ENCODE measurements around the gene MIA2. TPM values are rescaled to one million over a fixed set of nuclear protein-coding genes. Genes with fewer than 3 reads are reported as not detected.
"Not testable (repeated sequence)": the region's sequence is repeated elsewhere in the genome, so short reads cannot be mapped to it uniquely, and the experiment has no call there.

Gene MIA2
- 10 to 100 TPM; 19.2 to 19.5 TPM for total RNA-seq

- POLR2A ChIA-PET = no interaction called here
- CTCF ChIA-PET = no interaction called here
Measured at GRCh38 chr14:39233680-39234326, at the start of gene MIA2. Gene MIA2, plus strand, starts transcription at chr14:39233915. Its CDS starts 200 bp downstream, at chr14:39234115.

GRCh38 chr14:39184628-39185255 is 49.0 kb upstream of the MIA2 start:
- ChIA-PET CTCF (no interaction called here), POLR2A (interaction anchor here (0.9 to 1.5 kb wide), 4 partner anchors 10 to 85 kb away, joined by 3 to 7 read pairs (median 4); partner anchors contain the start of gene PNN)

- ChIA-PET POLR2A (interaction anchor here (0.9 to 1.5 kb wide), 4 partner anchors 11 to 84 kb away, joined by 3 to 7 read pairs (median 4); partner anchors contain the start of gene PNN), CTCF (interaction anchor here (0.5 kb wide), 1 partner anchor 183 kb away, joined by 3 read pairs; no protein-coding TSS in a partner anchor)
Measured at GRCh38 chr14:39185256-39186049, 48.3 kb upstream of the MIA2 start.

GRCh38 chr14:39186941-39187525 is 46.7 kb upstream of the MIA2 start:
- POLR2A ChIA-PET = interaction anchor here (0.7 kb wide), 1 partner anchor 93 kb away, joined by 3 read pairs; no protein-coding TSS in a partner anchor
- CTCF ChIA-PET = interaction anchor here (0.7 kb wide), 1 partner anchor 121 kb away, joined by 4 read pairs; no protein-coding TSS in a partner anchor

- CTCF ChIA-PET = no interaction called here
- POLR2A ChIA-PET = interaction anchor here (0.6 kb wide), 1 partner anchor 25 kb away, joined by 4 read pairs; no protein-coding TSS in a partner anchor
Measured at GRCh38 chr14:39203659-39204606, 29.8 kb upstream of the MIA2 start.

- ChIA-PET POLR2A (interaction anchor here (0.6 kb wide), 1 partner anchor 18 kb away, joined by 4 read pairs; no protein-coding TSS in a partner anchor), CTCF (interaction anchor here (0.6 kb wide), 1 partner anchor 52 kb away, joined by 4 read pairs; no protein-coding TSS in a partner anchor)
Measured at GRCh38 chr14:39207430-39207829, 26.3 kb upstream of the MIA2 start.

- CTCF ChIA-PET = no interaction called here
Measured at GRCh38 chr14:39211109-39211741, 22.5 kb upstream of the MIA2 start.

GRCh38 chr14:39212034-39212433 is 21.7 kb upstream of the MIA2 start:
- CTCF ChIA-PET = no interaction called here
- POLR2A ChIA-PET = no interaction called here

More at GRCh38 chr14:39211109-39211741, 22.5 kb upstream of the MIA2 start:
- POLR2A ChIA-PET = no interaction called here

GRCh38 chr14:39212693-39213092 is 21.0 kb upstream of the MIA2 start:
- CTCF ChIA-PET = no interaction called here
- POLR2A ChIA-PET = no interaction called here

GRCh38 chr14:39217214-39217879 is 16.4 kb upstream of the MIA2 start:
- ChIA-PET POLR2A (no interaction called here), CTCF (no interaction called here)

GRCh38 chr14:39218171-39218769 is 15.4 kb upstream of the MIA2 start:
- POLR2A ChIA-PET = no interaction called here
- CTCF ChIA-PET = no interaction called here

GRCh38 chr14:39219075-39219499 is 14.6 kb upstream of the MIA2 start:
- ChIA-PET CTCF (no interaction called here), POLR2A (interaction anchor here (0.7 kb wide), 1 partner anchor 48 kb away, joined by 6 read pairs; no protein-coding TSS in a partner anchor)

GRCh38 chr14:39220473-39220872 is 13.2 kb upstream of the MIA2 start:
- POLR2A ChIA-PET, CTCF ChIA-PET: not testable (repeated sequence)

- CTCF ChIA-PET = interaction anchor here (0.6 kb wide), 1 partner anchor 38 kb away, joined by 3 read pairs; no protein-coding TSS in a partner anchor
- POLR2A ChIA-PET = interaction anchor here (0.6 kb wide), 1 partner anchor 116 kb away, joined by 3 read pairs; no protein-coding TSS in a partner anchor
Measured at GRCh38 chr14:39228044-39228443, 5.7 kb upstream of the MIA2 start.

GRCh38 chr14:39228509-39229221 is 5.0 kb upstream of the MIA2 start:
- POLR2A ChIA-PET = interaction anchor here (0.6 to 3.8 kb wide), 7 partner anchors 23 to 203 kb away, joined by 3 to 25 read pairs (median 4); partner anchors contain the start of genes FBXO33, PNN and SEC23A

GRCh38 chr14:39229222-39229543 is 4.5 kb upstream of the MIA2 start:
- POLR2A ChIA-PET = interaction anchor here (0.6 to 3.8 kb wide), 7 partner anchors 22 to 203 kb away, joined by 3 to 25 read pairs (median 4); partner anchors contain the start of genes FBXO33, PNN, SEC23A and TRAPPC6B
- CTCF ChIA-PET = interaction anchor here (0.7 to 0.8 kb wide), 2 partner anchors 123 to 202 kb away, joined by 3 to 4 read pairs; no protein-coding TSS in a partner anchor

More at GRCh38 chr14:39228509-39229221, 5.0 kb upstream of the MIA2 start:
- CTCF ChIA-PET = interaction anchor here (0.7 kb wide), 1 partner anchor 122 kb away, joined by 4 read pairs; no protein-coding TSS in a partner anchor

Data from activated CD8-positive, alpha-beta memory T cell treated with anti-CD3 and anti-CD28 coated beads for 36 hours (primary cell).